Measurements from ENCODE around the gene MRC1. TPM values are rescaled to one million over a fixed set of nuclear protein-coding genes. Genes with fewer than 3 reads are reported as not detected.

The MRC1 gene
- total and polyA plus RNA-seq, 3 experiments from 2014 or later: 1.4 TPM; not detected in 1

DNA sequence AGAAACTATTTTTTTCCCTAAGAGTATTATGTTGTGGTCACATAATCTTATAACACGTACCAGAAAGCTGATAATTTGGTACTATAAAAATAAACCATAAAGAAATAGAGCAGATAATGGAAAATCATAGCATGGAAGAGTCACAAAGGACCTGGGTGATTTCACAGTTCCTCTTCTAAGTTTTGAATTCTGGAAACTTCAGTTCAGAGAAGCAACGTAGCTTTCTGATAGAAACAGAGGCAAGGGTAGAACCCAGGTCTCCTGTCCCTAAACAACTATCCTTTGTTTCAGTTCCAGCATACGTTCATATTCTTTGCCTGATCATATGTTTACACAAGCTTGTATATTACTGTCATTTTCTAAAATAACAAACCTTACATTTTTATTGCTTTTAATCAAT lies 47.9 kb downstream of the MRC1 start:
- Histone ChIP-seq H3K4me1 (ENCODE audit: insufficient read depth, low read length) (no peaks in the 10 kb centered on the region), H3K9me3 (ENCODE audit: low read length) (no peaks in the 10 kb centered on the region), H3K27me3 (ENCODE audit: insufficient read depth, low read length, poor library complexity, severe bottlenecking) (no peaks in the 10 kb centered on the region), H3K4me3 (ENCODE audit: low read length) (no peak overlapping the region), H3K27ac (ENCODE audit: low read depth, low read length) (no peak overlapping the region), H3K36me3 (ENCODE audit: insufficient read depth, low read length) (no peaks in the 10 kb centered on the region)
- Mint-ChIP-seq H3K9me3 (peaks cover 0 to 3% (median 0%) of the 10 kb centered on the region in 5 donors), H3K27me3 (peaks cover 0 to 10% of the 10 kb centered on the region in 2 donors), H3K4me1 (peaks cover 0 to 10% (median 3%) of the 10 kb centered on the region in 3 donors), H3K27ac (no peak overlapping the region), H3K4me3 (no peak overlapping the region), H3K36me3 (no peaks in the 10 kb centered on the region)
- CTCF ChIA-PET: no interaction called here
- POLR2A ChIA-PET: no interaction called here
- no peak for DNase-seq

DNA sequence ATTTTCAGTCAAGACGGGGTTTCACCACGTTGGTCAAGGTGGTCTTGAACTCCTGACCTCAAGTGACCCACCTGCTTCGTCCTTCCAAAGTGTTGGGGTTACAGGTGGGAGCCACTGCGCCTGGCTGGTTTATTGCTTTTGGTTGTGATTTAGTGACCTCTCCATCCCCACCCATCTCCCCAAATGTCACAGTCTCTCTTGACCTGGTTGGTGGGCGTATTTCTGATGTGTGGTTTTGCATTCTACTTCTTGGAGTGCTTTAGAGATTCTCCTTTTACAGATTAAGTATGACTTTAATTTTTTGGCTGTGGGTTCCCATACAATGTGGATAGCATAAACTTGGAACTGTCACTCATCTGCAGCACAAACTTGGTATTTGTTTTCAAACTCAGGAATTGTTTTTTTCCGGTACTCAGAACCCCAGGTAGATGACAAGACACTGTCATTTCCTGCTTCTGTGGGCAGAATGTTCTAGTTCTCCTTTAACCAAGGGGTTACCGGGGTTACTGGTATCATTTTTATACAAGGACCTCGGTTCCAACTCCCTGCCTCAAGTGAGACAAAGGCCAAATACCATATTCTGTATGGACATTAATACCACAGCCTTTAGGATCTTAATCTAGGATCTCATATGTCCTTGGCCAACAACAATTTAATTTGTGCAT lies 50.5 kb downstream of the MRC1 start:
- Mint-ChIP-seq H3K27ac (peak overlapping the region in 4 of 8 donors; percentile 21 to 64 (median 40)), H3K36me3 (no peaks in the 10 kb centered on the region), H3K27me3 (peaks cover 0 to 9% of the 10 kb centered on the region in 2 donors), H3K9me3 (peaks cover 0 to 3% (median 0%) of the 10 kb centered on the region in 5 donors), H3K4me3 (peak overlapping the region in 2 of 7 donors; percentile 23 to 28), H3K4me1 (peaks cover 0 to 5% (median 3%) of the 10 kb centered on the region in 3 donors)
- no peaks in the 10 kb centered on the region for H3K4me1 ChIP-seq (ENCODE audit: insufficient read depth, low read length)
- POLR2A ChIA-PET: no interaction called here
- H3K9me3 ChIP-seq (ENCODE audit: low read length): no peaks in the 10 kb centered on the region
- no peak overlapping the region for H3K27ac ChIP-seq (ENCODE audit: low read depth, low read length)
- no peak overlapping the region for H3K4me3 ChIP-seq (ENCODE audit: low read length)
- DNase-seq: peak in 1 of 5 donors; percentile 3
- H3K36me3 ChIP-seq (ENCODE audit: insufficient read depth, low read length): no peaks in the 10 kb centered on the region
- CTCF ChIA-PET: no interaction called here
- no peaks in the 10 kb centered on the region for H3K27me3 ChIP-seq (ENCODE audit: insufficient read depth, low read length, poor library complexity, severe bottlenecking)

DNA sequence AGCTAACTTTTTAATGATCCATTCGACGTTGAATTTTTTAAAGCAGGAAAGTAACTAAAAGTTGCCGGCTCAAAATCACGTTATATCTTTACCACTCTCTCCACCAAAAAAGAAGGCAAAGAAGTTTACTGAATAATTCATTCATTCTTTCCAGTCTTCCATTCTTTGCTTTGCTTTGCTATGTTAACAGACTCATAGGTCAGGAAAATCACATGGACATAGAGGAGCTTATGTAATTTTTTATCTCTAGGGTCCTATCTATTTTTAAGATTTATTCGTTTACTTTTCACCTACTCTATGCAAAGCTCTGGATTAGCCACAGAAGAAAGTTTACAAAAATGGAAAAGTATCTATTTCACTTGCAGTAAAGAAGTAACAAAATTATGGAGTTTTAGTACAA lies 52.6 kb downstream of the MRC1 start:
- no peak overlapping the region for H3K27ac Mint-ChIP-seq

DNA sequence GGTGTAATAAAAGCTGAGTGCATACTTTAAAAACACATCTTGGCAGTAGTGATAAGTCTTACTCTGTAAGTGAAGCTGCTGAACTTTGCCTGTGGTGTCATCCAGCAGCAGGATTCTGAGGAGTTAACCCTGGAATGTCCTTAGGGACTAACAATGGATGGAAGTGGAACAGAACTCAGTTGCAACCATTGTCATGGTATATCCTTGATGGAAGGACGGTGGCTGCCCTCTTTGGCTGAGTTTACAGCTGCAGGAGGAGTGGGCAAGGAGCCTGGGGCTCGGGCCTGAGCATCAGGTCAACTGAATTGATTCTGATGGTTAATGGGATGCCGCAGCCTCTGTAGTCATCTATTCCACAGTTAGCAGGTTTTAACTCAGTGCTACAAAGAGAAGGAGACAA lies 56.2 kb downstream of the MRC1 start:
- H3K9me3 Mint-ChIP-seq: peaks cover 0 to 2% (median 0%) of the 10 kb centered on the region in 5 donors
- H3K36me3 Mint-ChIP-seq: no peaks in the 10 kb centered on the region
- CTCF ChIA-PET: interaction anchor here (1.0 kb wide), 1 partner anchor 9 kb away, joined by 3 read pairs; no protein-coding TSS in a partner anchor
- Histone ChIP-seq H3K4me3 (ENCODE audit: low read length) (no peak overlapping the region), H3K4me1 (ENCODE audit: insufficient read depth, low read length) (no peaks in the 10 kb centered on the region), H3K27me3 (ENCODE audit: insufficient read depth, low read length, poor library complexity, severe bottlenecking) (no peaks in the 10 kb centered on the region), H3K36me3 (ENCODE audit: insufficient read depth, low read length) (no peaks in the 10 kb centered on the region), H3K9me3 (ENCODE audit: low read length) (no peaks in the 10 kb centered on the region), H3K27ac (ENCODE audit: low read depth, low read length) (no peak overlapping the region)
- DNase-seq: no peak
- no peaks in the 10 kb centered on the region for H3K4me1 Mint-ChIP-seq
- no peak overlapping the region for H3K4me3 Mint-ChIP-seq
- no peak overlapping the region for H3K27ac Mint-ChIP-seq
- POLR2A ChIA-PET: no interaction called here
- peaks cover 0 to 6% of the 10 kb centered on the region in 2 donors for H3K27me3 Mint-ChIP-seq

More for the DNA sequence above, 52.6 kb downstream of the MRC1 start:
- Histone ChIP-seq H3K27me3 (ENCODE audit: insufficient read depth, low read length, poor library complexity, severe bottlenecking) (no peaks in the 10 kb centered on the region), H3K4me1 (ENCODE audit: insufficient read depth, low read length) (no peaks in the 10 kb centered on the region), H3K9me3 (ENCODE audit: low read length) (no peaks in the 10 kb centered on the region), H3K27ac (ENCODE audit: low read depth, low read length) (no peak overlapping the region), H3K4me3 (ENCODE audit: low read length) (no peak overlapping the region), H3K36me3 (ENCODE audit: insufficient read depth, low read length) (no peaks in the 10 kb centered on the region)
- Mint-ChIP-seq H3K27me3 (peaks cover 0 to 6% of the 10 kb centered on the region in 2 donors), H3K9me3 (no peaks in the 10 kb centered on the region), H3K4me3 (no peak overlapping the region), H3K4me1 (peaks cover 0 to 5% (median 3%) of the 10 kb centered on the region in 3 donors), H3K36me3 (no peaks in the 10 kb centered on the region)
- POLR2A ChIA-PET: no interaction called here
- no peak for DNase-seq
- CTCF ChIA-PET: no interaction called here

DNA sequence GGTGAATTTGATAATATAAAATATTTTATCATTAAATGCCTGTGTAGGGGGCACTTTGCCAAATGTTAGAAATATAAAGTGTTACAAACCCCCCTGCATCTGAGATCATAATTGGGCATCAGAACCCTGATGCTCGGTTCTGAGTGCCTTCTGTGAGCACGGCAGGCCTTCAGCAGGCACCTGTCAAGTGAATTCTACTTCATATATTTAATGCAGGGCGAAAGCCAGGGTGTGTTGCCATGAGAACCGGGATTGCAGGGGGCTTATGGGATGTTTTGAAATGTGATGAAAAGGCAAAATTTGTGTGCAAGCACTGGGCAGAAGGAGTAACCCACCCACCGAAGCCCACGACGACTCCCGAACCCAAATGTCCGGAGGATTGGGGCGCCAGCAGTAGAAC lies 57.2 kb downstream of the MRC1 start:
- no peak overlapping the region for H3K27ac Mint-ChIP-seq
- no peak overlapping the region for H3K4me3 Mint-ChIP-seq
- no peaks in the 10 kb centered on the region for H3K27me3 ChIP-seq (ENCODE audit: insufficient read depth, low read length, poor library complexity, severe bottlenecking)
- ChIA-PET POLR2A (no interaction called here), CTCF (interaction anchor here (1.0 kb wide), 1 partner anchor 8 kb away, joined by 3 read pairs; no protein-coding TSS in a partner anchor)
- H3K4me1 Mint-ChIP-seq: no peaks in the 10 kb centered on the region
- H3K36me3 Mint-ChIP-seq: no peaks in the 10 kb centered on the region
- no peaks in the 10 kb centered on the region for H3K9me3 ChIP-seq (ENCODE audit: low read length)
- H3K27me3 Mint-ChIP-seq: peaks cover 0 to 6% of the 10 kb centered on the region in 2 donors
- no peaks in the 10 kb centered on the region for H3K36me3 ChIP-seq (ENCODE audit: insufficient read depth, low read length)
- H3K9me3 Mint-ChIP-seq: peaks cover 0 to 2% (median 0%) of the 10 kb centered on the region in 5 donors
- H3K4me3 ChIP-seq (ENCODE audit: low read length): no peak overlapping the region
- H3K27ac ChIP-seq (ENCODE audit: low read depth, low read length): no peak overlapping the region
- DNase-seq: no peak
- no peaks in the 10 kb centered on the region for H3K4me1 ChIP-seq (ENCODE audit: insufficient read depth, low read length)

DNA sequence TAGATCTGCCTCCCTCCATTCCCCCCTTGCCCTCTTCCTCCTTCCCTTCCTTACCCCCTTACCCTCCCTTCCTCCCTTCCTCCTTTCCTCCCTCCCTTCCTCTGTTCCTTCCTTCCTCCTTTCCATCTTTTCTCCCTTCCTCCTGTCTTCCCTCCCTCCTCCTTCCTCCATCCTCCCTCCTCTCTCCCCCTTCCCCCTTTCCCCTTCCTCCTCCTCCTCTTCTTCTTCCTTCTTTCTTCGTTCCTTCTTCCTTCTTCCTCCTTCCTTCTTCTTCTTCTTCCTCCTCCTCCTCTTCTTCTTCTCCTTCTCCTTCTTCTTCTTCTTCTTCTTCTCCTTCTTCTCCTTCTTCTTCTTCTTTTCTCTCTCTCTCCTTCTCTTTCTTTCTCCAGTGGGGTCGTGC lies 57.9 kb downstream of the MRC1 start:
- no peak overlapping the region for H3K27ac ChIP-seq (ENCODE audit: low read depth, low read length)
- H3K27ac Mint-ChIP-seq: peak overlapping the region in 1 of 8 donors; percentile 61
- ChIA-PET POLR2A (no interaction called here), CTCF (no interaction called here)
- H3K27me3 Mint-ChIP-seq: peaks cover 0 to 3% of the 10 kb centered on the region in 2 donors
- DNase-seq: no peak
- H3K4me1 Mint-ChIP-seq: no peaks in the 10 kb centered on the region
- no peaks in the 10 kb centered on the region for H3K9me3 ChIP-seq (ENCODE audit: low read length)
- no peaks in the 10 kb centered on the region for H3K36me3 Mint-ChIP-seq
- no peak overlapping the region for H3K4me3 ChIP-seq (ENCODE audit: low read length)
- no peak overlapping the region for H3K4me3 Mint-ChIP-seq
- peaks cover 0 to 2% (median 0%) of the 10 kb centered on the region in 5 donors for H3K9me3 Mint-ChIP-seq
- no peaks in the 10 kb centered on the region for H3K27me3 ChIP-seq (ENCODE audit: insufficient read depth, low read length, poor library complexity, severe bottlenecking)
- H3K4me1 ChIP-seq (ENCODE audit: insufficient read depth, low read length): no peaks in the 10 kb centered on the region
- no peaks in the 10 kb centered on the region for H3K36me3 ChIP-seq (ENCODE audit: insufficient read depth, low read length)

DNA sequence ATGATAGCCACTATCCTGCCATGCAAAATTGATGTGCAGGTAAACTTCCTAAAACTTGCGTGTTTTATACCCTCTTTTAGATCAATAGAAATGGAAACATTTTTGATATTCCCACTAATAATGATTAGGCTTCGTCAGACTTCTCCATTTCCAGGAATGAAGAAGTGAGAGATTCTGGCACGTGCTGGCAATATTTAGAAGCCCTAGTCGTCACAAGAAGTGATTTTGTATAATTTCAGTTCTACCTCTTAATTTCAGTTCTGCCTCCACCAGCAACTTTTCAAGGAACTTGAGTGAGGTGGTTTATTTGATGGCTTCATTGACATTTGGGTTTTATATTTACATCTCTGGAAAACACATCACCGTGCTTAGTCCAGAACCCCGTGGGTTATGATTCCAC lies 61.9 kb downstream of the MRC1 start:
- Histone ChIP-seq H3K36me3 (ENCODE audit: insufficient read depth, low read length) (no peaks in the 10 kb centered on the region), H3K27me3 (ENCODE audit: insufficient read depth, low read length, poor library complexity, severe bottlenecking) (no peaks in the 10 kb centered on the region), H3K9me3 (ENCODE audit: low read length) (no peaks in the 10 kb centered on the region), H3K4me1 (ENCODE audit: insufficient read depth, low read length) (no peaks in the 10 kb centered on the region), H3K27ac (ENCODE audit: low read depth, low read length) (no peak overlapping the region), H3K4me3 (ENCODE audit: low read length) (no peak overlapping the region)
- no peaks in the 10 kb centered on the region for H3K4me1 Mint-ChIP-seq
- H3K4me3 Mint-ChIP-seq: no peak overlapping the region
- ChIA-PET CTCF (no interaction called here), POLR2A (no interaction called here)
- H3K9me3 Mint-ChIP-seq: peaks cover 0 to 2% (median 0%) of the 10 kb centered on the region in 5 donors
- no peaks in the 10 kb centered on the region for H3K27me3 Mint-ChIP-seq
- no peak overlapping the region for H3K27ac Mint-ChIP-seq
- DNase-seq: no peak
- no peaks in the 10 kb centered on the region for H3K36me3 Mint-ChIP-seq

DNA sequence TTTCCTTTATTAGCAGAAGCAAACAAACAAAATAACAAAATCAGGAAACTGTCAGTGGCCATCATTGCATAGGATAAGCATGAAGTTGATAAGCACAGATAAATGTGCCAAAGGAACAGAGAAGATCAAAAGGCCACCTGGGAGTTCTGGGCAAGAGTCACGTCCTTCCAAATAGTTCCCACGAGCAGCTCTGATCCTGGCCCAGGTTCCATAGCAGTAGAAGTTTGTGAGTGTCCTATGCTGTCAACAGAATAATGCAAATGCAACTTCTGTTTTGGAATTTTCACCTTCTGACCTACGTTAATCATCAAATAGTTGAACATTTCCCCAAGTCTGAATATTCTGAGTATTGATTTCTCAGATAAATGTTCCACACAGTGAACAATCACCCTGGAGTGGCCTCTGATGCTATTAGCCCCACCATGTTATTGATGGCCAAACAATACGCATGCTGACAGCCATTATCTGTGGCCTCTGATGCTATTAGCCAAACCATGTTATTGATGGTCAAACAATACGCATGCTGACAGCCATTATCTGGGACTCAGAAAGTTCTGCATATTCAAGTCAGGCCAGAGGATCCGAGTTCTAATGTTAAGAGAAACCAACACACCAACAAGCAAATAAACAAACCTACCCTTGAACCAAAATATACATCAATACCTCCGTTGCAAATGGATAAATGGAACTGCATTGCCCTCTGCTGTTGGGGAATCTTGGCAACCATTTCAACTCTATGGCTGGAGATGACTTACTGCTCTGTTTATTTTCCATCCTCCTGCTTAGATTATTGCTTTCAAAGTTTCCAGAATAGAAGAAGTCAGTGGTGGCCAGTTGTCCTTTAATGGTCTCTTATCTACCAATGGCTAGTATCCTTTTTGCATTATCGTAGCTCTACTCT lies 63.3 kb downstream of the MRC1 start:
- H3K36me3 ChIP-seq (ENCODE audit: insufficient read depth, low read length): no peaks in the 10 kb centered on the region
- H3K27ac Mint-ChIP-seq: peak overlapping the region in 1 of 8 donors; percentile 21
- no peaks in the 10 kb centered on the region for H3K4me1 Mint-ChIP-seq
- no peaks in the 10 kb centered on the region for H3K4me1 ChIP-seq (ENCODE audit: insufficient read depth, low read length)
- CTCF ChIA-PET: no interaction called here
- H3K4me3 ChIP-seq (ENCODE audit: low read length): no peak overlapping the region
- POLR2A ChIA-PET: no interaction called here
- no peak overlapping the region for H3K27ac ChIP-seq (ENCODE audit: low read depth, low read length)
- H3K4me3 Mint-ChIP-seq: no peak overlapping the region
- H3K9me3 Mint-ChIP-seq: no peaks in the 10 kb centered on the region
- H3K27me3 ChIP-seq (ENCODE audit: insufficient read depth, low read length, poor library complexity, severe bottlenecking): no peaks in the 10 kb centered on the region
- no peaks in the 10 kb centered on the region for H3K36me3 Mint-ChIP-seq
- no peaks in the 10 kb centered on the region for H3K27me3 Mint-ChIP-seq
- no peak for DNase-seq
- no peaks in the 10 kb centered on the region for H3K9me3 ChIP-seq (ENCODE audit: low read length)

Data from CD8-positive, alpha-beta memory T cell (primary cell).